Astrocyte (in vitro differentiated cells and primary cell): ENCODE results near the gene MRPS2.

Experiments used
- CTCF ChIP-seq: IDR thresholded peaks from 2 replicates; pipeline ENCODE4 v1.5.1; 2011; ENCODE audit warnings: low read depth, mild to moderate bottlenecking, inconsistent platforms, low read length, moderate library complexity; ENCODE audit not compliant: insufficient read depth
- EZH2 ChIP-seq: IDR thresholded peaks from 2 replicates; pipeline ENCODE4 v1.6.1; 2012; ENCODE audit warnings: mild to moderate bottlenecking, low read length, inconsistent platforms; ENCODE audit not compliant: insufficient read depth

- TF ChIP-seq CTCF (no peak), EZH2 (no peak)
Measured at GRCh38 chr9:135501261-135502167, 1.0 kb downstream of the MRPS2 start.
